Stimulated activated naive CD4-positive, alpha-beta T cell (primary cell): ENCODE measurements around the gene UMAD1.

Experiments
- DNase-seq, 6 experiments: peaks; one replicate each; lab custom pipeline; 2025; lab: John Stamatoyannopoulos, UW

Gene UMAD1

DNA sequence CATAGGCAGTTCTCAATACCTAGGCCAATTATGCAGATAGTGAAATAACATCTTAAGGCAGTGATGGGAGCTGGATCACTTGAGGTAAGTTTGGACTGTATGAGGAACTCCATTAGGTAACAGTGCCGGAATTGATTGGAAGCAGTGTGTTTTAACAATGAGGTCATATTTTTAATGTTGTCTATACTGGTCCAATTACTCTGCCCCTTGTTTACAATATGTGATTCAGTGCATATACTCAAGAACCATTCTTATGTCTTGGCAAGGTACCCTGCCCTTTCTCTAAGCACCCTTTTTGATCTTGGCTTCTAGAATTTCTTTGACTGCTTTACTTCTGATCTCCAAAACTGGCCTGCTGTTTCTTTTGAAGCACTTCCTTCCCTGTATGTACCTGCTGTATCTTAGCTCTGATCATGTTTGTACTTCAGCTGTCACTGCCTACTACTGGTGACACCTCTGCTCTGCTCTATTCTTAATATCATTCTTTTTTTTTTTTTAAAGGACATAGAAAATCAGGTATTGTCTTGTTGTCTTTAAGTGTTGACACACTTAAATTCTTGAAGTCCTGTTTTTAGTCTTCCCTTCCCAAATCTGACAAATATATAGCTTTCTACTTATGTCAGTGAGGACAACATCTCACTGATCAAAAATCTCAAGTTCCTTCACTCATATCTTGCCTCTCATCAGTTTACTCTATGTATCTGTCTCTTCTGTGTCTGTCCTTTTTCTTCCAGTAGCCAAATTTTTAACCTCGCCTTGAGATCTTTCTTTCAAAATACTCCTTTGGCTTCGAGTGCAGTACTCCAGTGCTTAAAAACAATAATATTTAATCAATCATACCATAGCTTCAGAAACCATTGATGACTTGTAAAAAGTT, 124.2 kb downstream of the UMAD1 start:
- DNase-seq = peak in 3 of 6 experiments; percentile 39 to 61 (median 58)

DNA sequence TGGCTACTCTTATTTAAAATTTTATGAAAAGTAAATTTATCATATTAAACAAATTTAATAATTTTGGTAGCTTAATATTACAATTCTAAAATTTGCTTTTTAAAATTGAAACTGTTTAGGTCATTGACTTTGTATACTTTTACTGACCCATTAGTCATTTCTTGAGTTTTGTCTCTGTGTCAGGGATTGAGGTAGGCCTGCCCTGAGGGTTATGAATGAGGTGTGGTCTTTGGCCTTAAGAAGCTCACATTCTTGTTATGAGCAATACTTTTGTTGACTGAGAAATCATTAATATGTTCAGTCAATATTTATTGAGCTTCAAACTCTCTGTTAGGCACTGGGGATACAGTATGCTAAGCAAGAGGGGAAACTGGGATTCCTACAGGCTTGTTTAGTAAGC, 124.9 kb downstream of the UMAD1 start:
- DNase-seq = no peak

DNA sequence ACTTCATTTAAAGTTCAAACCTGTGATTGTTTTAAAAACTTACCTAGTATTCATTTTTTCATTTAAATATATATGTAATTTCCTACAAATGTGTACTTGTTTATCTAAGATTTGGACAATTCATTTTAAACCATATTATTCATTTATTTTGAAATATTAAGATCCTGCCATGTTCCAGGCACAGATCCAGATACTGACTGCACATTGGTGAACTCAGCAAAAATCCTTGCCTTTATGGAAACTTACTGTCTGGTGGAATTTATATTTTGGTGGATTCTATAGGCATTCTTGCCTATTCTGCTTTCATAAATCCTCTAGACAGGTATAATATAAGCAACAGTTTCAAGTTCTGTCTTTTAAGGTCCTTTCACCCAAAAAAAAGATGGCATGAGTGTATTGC, 126.1 kb downstream of the UMAD1 start:
- DNase-seq = no peak

DNA sequence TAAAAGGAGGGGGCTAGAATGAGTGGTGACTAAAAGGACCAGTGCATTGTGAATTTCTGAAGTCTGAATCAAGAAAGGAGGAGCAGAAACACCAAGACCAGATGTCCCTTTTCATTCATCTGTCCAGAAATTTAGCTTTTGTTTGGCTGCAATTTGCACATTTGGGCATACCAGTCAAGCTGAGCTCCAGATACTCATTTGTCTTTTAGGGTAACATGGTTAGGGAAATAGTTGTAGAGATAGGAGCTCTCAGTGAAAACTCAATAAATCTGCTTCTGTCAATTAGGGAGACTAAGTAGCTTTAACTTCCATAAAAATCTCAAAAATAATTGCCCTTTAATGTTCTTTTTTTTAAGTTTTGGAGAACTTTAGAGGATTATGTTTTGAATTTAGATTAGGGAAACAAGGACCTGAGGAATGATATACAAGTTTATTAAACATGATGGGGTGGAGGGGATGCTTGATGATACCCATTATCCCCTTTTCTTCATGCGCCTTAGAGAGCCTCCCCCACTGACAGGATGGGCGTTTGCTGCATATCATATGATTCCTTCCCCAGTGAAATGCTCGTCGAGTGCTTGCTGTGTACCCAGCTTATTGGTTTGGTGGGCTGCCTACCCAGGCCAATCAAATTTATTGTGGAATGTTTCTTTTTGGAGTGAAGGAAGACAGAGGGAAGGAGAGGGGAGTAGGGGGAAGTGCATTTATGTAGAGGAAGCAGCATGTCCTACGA, 128.6 kb downstream of the UMAD1 start:
- DNase-seq = no peak

DNA sequence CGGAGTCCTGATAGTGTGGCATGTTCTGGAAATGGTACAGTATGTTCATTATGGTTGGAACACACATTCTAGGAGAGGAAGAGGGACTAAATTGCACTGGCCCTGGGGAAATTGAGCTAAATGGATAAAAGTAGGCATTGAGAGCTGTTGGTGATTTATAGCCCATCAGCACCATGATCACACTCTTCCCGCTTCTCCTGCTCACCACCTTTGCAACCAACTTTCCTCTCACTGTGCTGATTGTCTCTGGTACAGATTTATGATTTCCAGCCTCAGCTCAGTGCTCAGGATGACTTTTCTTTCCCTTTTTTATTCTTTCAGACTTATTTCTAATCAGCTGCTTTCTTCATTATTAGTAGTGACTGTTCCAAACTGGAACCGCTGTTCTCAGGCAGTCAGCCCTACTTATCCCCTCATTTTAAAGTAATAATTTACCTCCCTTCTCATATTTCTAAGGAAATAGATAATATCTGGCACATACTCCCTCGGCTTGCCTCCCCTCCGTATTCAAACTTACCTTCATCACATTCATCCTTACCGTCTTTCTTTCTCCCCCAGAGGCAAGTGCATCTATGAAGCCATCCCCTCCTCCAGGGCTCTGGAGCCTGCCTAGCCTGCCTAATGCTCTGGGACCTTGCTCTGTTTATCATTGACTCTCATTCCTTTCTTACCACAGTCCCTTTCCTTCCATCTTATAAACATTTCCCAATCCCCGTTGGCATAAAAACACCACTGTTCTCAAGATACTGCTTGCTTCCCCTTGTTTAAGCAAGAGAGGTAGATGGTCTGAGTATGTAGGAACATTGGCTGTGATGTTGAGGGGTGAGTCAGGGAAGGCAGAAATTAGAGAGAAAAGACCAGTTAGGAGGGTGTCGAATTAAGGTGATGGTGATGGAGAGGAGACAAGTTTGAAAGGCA, 129.4 kb downstream of the UMAD1 start:
- DNase-seq = no peak

DNA sequence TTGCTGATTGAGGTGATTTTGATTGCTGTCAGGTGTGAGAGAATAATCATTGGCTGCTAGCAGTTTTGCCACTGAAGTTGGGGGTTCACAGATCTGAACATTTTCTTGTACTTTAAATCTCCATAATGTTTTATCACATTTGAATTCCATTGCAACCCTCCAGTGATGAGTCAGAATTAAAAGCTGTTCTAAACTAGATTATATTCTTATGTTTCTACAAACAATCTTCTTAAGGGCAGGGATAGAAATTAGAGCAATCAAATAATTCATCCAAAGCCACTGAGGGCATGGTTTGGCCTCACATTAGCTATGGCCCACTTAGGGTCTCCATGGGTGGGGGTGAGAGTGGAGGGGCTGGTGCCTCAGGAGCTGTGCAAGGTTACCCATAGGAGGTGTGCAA, 130.9 kb downstream of the UMAD1 start:
- no peak for DNase-seq

DNA sequence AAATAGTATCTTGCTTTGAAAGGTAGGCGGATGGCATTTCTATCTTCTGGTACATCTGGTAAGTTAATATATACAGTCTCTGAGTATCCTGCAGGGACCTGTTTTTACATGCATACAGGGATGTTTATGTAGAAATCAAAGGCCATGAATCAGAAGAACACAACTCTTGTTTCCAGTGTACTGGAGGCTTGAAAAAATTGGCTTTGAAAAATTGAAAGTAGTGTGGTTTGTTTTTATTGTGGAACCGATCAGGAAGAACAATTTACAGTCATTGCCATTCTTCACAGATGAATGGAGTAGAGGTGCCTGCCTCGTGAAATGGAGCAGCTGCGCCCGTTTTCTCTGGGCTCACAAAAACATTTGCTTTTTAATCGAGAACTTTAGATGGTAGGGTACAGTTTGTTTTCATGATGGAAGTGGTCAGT, 131.9 kb downstream of the UMAD1 start:
- DNase-seq = peak in 2 of 6 experiments; percentile 24 to 29

DNA sequence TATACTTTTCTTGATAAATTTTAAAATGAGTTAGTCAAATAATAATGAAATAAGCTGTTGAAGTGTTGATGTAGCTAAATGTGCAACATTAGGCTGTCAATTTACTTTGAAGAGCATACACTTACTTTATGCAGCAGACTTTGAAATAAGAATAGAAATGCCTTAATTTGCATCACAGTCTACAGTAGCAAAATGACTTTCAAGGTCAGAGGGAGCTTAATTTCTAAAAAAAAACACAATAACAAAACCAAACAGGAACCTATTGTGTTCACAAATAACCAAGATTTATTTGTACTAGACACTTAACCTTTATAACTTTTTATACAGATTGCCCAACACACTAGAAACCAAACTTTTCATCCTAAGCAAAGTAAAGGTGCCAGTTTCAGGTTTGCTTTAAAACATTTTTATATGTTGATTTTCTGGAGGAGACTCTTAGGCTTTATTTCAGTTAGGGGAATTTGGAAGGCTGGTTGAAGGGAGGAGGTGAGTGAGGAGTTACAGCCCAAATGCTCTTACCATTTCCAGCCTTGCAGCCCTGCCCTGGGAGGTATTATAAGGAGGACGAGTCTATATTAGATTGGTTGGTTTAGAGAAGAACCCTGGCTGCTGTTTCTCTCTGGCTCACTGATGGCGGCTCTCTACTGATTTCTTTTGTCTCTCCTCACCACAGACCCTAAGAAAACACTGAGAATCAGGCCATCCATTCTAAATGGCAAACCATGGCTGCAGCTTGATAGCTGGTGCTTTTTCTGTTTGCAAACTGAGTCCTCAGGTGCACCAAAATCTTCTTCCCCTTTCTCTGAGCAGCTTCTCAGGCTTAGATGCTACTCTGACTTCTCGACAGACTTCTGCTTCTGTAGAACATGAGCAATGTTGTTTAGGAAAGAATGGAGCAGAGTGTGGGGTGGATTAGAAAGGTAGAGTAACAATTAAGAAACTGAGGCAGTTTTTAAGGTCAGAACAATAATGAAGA, 133.1 kb downstream of the UMAD1 start:
- DNase-seq = no peak

DNA sequence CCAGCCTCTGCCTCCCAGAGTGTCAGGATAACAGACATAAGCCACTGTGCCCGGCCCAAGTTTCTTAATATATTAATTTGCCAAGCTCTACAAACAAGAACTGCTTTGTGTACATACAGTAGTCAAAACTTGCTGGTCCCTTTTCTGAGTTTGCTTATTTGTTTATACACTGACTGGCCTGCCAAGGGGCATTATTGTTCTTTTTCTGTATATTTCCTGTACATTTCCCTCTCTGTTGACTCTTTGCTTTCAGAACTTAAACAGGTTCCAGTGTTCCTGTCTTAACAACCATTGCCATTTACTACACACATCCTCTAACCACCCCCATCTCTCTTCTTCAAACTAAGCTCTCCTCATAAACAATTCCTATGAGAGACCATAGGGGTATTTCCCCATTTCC, 139.3 kb downstream of the UMAD1 start:
- no peak for DNase-seq

DNA sequence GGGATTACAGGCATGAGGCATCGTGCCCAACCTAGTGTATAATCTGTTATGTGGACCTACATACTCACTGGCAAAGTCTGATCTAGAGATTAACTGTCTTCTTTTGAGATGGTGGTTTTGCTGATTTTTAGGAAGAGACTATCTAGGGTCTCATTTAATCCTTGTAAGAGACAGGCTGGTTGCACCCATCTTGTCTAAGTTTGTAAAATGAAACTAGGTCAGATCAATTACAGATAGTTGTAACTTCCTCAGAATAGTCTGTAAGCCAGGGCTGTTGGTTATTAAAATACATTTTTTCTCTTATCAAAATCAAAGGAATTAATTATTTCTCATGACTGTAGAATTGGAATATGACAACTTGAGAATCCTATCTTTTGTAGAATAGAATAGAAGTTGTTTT, 142.4 kb downstream of the UMAD1 start:
- DNase-seq = no peak

DNA sequence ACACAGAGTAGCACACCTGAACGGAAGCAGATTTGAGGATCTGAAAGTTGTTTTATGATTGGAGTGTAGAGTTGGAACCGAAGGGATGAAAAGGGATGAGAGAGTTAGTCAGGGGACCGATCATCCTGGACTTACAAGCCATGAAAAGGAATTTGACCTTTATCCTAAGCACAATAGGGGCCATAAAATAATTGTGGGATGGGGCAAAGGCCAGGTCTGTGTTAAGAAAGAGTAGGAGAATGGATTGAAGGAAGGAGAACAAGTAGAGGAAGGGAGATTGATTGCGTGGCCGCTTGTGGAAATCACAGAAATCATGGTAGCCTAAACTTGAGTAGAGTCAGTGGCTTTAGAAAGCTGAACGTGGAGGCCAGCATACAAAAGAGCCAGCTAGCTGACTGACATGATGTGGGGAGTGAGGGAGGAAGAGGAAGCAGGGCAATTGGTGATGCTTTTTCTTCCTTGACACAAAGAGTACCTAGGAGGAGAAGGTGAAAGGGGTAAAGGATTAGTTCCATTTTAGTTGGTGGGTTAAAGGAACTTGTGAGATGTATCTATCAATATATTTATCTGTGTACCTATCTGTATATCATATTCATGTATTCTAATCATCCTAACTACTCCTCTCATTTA, 144.9 kb downstream of the UMAD1 start:
- DNase-seq = no peak

DNA sequence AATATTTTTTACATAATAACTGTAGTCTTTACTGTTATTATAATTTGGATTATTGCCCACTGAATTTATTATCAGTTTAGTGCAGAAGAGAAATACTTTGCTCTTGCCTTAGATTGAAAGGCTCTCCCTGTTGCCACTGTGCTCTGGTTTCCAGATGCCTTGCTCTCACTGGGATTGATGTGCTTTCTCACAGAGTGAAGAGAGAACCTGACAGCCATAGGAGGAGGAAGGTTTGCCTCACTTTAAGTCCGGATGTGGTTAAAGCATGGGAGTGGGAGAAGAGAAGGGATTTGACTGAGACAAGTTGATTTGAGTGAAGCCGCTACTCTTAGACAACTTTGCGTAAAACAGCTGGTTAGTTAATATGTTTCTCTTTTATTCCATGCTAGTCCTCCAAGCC, 146.0 kb downstream of the UMAD1 start:
- DNase-seq = no peak

DNA sequence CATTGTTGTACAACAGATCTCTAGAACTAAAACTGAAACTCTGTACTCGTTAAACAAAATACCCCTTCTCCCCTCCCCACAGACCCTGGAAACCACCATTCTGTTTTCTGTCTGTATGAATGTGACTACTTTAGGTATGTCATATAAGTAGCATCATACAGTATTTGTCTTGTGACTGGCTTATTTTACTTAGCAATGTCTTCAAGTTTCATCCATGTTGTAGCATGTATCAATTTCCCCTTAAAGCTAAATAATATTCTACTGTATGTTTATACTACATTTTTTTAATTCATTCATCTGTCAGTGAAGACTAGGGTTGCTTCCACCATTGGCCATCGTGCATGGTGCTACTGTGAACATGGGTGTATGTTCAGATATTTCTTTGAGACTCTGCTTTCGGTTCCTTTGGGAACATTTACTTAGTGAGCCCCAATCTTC, 149.0 kb downstream of the UMAD1 start:
- no peak for DNase-seq

DNA sequence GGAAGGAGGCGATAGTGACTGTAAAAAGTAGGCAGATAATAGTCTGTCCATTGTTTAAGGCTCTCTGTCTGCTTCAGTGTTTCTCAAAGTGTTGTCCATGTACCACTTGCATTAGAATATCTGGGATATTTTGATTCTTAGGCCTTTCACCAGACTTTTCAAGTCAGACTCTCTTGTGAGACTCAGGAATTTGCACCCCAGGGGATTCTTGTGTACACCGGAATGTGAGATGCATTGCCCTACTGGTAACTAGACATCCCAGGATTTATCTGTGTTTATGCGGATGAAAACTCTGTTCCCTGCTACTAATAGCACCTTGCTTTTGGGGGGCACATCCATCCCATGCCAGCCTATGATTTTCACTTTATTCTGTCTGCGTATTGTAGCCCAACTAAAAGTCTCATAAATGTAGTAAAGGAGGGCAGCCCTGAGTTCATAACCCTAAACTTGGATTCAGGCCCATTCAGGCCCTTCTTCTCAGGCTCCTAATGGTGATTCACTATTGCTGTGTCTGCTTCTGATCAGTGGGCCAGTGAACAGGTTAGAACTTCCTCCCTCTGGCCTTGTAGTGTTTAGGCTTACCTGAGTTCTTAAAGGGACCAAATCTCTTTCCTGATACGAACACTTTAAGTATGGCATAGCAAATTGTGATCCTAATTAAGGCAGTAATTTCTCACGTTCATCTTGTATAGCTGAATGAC, 149.6 kb downstream of the UMAD1 start:
- DNase-seq = no peak

DNA sequence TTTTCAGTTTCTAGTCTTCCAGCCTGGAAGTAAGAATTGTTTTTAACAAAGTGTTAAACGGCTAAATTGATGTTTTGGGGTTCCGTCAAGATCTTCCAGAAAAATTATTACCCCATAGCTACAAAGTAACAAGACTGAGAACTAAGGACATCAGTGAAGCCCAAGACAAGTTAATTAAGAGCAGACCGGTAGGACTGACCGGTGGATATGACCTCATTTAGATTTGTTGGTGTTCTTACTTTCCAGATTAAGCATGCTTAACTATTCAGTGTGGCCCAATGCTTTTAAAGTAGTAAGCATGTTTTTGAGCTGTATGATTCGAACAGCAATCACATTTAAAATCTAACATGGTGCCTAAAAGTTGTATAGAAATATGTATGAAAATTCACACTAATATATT, 151.0 kb downstream of the UMAD1 start:
- DNase-seq = no peak

DNA sequence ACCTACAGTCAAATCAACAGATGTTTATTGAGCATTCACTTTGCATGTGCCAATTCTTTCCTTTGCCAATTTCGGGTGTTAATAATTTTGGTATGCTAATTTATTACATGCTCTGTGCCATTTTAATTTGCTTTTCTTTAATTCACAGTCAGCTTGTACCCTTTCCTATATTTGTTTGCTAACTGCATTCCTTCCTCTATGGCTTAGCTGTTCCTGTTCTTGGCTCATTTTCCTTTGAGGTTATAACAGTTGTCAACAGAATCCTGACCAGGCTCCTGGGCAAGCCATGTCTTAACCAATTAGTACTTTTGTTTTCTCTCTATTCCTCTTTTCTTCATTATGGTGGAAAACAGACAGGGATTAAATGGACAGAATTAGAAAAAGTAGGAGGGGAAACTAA, 151.5 kb downstream of the UMAD1 start:
- no peak for DNase-seq

DNA sequence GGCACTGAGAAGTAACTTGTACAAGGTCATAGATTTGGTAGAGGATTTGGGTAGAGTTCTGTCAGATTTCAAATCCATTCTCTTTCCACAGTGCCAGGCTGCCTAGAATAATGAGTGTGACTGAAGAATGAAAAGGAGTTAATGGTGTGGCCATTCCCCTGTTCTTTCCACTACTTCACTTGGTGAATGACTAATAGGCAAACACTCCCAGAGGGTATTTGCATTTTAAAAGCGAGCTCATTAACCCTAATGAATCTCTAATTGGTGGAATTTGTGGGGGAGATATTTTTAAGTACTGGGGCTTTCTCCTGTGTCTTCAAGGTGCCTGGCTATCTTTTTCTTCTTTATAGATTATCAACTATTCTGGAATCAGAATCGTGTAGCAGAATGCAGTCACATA, 152.7 kb downstream of the UMAD1 start:
- DNase-seq = no peak

DNA sequence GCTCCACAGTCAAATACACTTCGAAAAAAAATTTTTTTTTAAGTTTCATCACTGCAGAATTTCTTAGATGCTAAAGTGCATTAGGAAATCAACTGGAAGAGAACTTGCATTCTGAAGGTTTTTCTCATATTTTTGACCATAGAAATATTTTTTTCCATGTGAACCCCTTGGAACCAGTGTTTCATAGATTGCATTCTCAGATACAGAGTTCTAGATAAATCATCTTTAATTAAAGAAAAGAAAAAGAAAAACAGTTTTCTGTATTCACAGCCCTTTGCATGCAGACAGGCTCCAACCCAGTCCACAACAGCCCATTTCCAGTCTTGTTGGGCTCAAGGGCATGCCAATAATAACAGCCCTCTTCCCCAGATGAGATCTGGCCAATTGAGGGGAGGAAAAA, 153.4 kb downstream of the UMAD1 start:
- DNase-seq = no peak

DNA sequence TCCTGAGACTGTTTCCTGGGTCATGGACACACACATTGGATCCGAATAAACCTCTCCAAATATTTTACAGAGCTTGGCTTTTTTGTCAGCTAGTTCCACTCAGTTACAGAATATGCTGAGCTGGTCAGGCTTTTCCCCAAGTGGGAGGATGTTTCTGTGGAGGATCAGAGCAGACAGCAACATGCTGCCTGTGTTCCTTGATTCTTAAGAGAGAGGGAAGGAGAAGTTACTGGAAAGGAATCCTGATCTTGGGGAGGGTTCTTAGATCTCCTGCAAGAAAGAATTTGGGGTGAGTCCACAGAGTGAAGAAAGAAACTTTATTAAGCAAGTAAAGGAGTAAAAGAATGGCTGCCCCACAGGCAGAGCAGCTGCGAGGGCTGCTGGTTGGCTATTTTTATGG, 154.7 kb downstream of the UMAD1 start:
- DNase-seq = no peak

DNA sequence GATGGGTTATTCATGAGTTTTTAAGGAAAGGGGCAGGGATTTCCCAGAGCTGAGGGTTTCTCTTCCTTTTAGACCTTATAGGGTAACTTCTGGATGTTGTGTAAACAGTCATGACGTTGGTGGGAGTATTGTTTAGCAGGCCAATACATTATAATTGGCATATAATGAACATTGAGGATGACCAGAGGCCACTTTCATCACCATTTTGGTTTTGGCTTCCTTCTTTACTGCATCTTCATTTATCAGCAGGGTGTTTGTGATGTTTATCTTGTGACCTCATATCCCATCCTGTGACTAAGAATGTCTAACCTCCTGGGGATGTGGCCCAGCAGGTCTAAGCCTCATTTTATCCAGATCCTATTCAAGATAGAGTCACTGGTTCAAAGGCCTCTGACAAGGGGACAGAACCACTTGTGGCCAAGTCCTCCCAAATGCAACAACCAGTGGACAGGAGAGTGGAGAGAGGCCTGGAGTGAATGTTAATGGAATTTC, 155.1 kb downstream of the UMAD1 start:
- DNase-seq = no peak
